Heart left ventricle (tissue), 16 donors: Measurements from ENCODE around the gene TMEM132D. TPM values are rescaled to one million over a fixed set of nuclear protein-coding genes. Genes with fewer than 3 reads are reported as not detected.

Experiments
- ATAC-seq, 4 donors: fragments of 200-7000 bp; cut with Tn5 transposase; one replicate each; pipeline ENCODE4 v1.9.1; 2020 to 2022; ENCODE audit warnings: moderate library complexity in 4 of 4, mild to moderate bottlenecking in 3 of 4, moderate number of reproducible peaks in 1 of 4
- DNase-seq, 5 donors: peaks; one replicate each; pipeline ENCODE4 v3.0.0-alpha.2; 2020
- H3K27ac ChIP-seq, 12 donors: fragments of 200-600 bp; sonication (generic) in 4 of 12; one replicate each; pipeline versions ENCODE4 v1.5.0 to v1.8.0; 2016 to 2022; ENCODE audit warnings: mild to moderate bottlenecking in 2 of 12
- H3K27me3 ChIP-seq, 9 donors: fragments of 200-600 bp; sonication (generic) in 2 of 9; one replicate each; pipeline versions ENCODE4 v1.5.1 to v1.8.0; 2016 to 2022; ENCODE audit warnings: mild to moderate bottlenecking in 3 of 9
- H3K36me3 ChIP-seq, 9 donors: fragments of 200-600 bp; sonication (generic) in 2 of 9; one replicate each; pipeline versions ENCODE4 v1.5.0 to v1.8.0; 2018 to 2022; ENCODE audit warnings: mild to moderate bottlenecking in 2 of 9
- H3K4me1 ChIP-seq, 12 donors: fragments of 200-600 bp; sonication (generic) in 4 of 12; one replicate each; pipeline versions ENCODE4 v1.5.0 to v1.8.0; 2016 to 2022; ENCODE audit warnings: mild to moderate bottlenecking in 3 of 12
- H3K4me3 ChIP-seq, 12 donors: fragments of 200-600 bp; sonication (generic) in 4 of 12; one replicate each; pipeline versions ENCODE4 v1.5.0 to v1.8.0; 2017 to 2022; ENCODE audit warnings: mild to moderate bottlenecking in 9 of 12, moderate library complexity in 4 of 12
- H3K9me3 ChIP-seq, 12 donors: fragments of 200-600 bp; sonication (generic) in 4 of 12; one replicate each; pipeline versions ENCODE4 v1.5.0 to v1.8.0; 2016 to 2022; ENCODE audit warnings: mild to moderate bottlenecking in 1 of 12
- CTCF ChIP-seq, 12 donors: fragments of 200-600 bp; sonication (generic) in 4 of 12; IDR thresholded peaks; one replicate each; pipeline versions ENCODE4 v1.5.0 to v1.8.0; 2018 to 2022; ENCODE audit warnings: antibody characterized with exemption in 12 of 12, mild to moderate bottlenecking in 5 of 12
- POLR2A ChIP-seq, 2 donors: fragments of 450-650 bp; IDR thresholded peaks; one replicate each; pipeline ENCODE4 v1.6.1; 2017; ENCODE audit warnings: antibody characterized with exemption in 2 of 2, mild to moderate bottlenecking in 2 of 2, moderate library complexity in 2 of 2
- WGBS, 4 donors: extraction: QIAGEN DNeasy Blood & Tissue Kit in 2 of 4; methylation state at CpG; one replicate each; pipeline versions ENCODE4 v1.1.5 to v1.1.7; 2013 to 2018; 5-methylcytosine and 5-hydroxymethylcytosine counted together
- intact Hi-C, 10 donors: fragments of 100-400 bp; cut with DNase I; formaldehyde crosslinking; loops; one replicate each; pipeline versions ENCODE4 v1.11.1 to v1.14.2; 2022
- polyA plus RNA-seq, 2 donors: library from polyadenylated mRNA; stranded (reverse); fragments of 200-250 nt; gene quantifications; one replicate each; pipeline ENCODE4 v1.2.3, GENCODE V29; 2013
- total RNA-seq, 9 donors: library from RNA; depleted of rRNA in 2 of 9; stranded (reverse); fragments of >200 nt in 2 of 9; fragmentation: NEBNext Ultra II Directional in 3 of 9; extraction: Animal tissue kit (Norgen Biotek cat#: 25700) in 3 of 9; gene quantifications; one replicate each; pipeline versions ENCODE4 v1.1.0 to v1.2.4, GENCODE V29; 2016 to 2023
- donor health status: ischemic (EF 13 %, LVEDD 7.1; RV severe dilation, severe dysfunction).
- donor health status: healthy with polysubstance abuse.
- donor health status: DM: no; HTN: yes; CAD: no.
- donor health status: DM: no; HTN: no; CAD: no.
- donor health status: ischemic (EF 25% LVEDD 6.9; RV normal size, moderate dysfunction).
- donor health status: ischemic (EF 25% LVEDD 5.7; RV mildly dilated, moderate dysfunction).
- donor health status: healthy.
- donor health status: DM: yes; HTN: yes; CAD: no.
- donor health status: ischemic (EF 35%, LVEDD 5.7; RV mildly dilated, moderate dysfunction).
- donor health status: nonischemic (EF 11% LVEDD 7.7; RV severe dilation, severe dysfunction).
- donor health status: DM: yes; HTN: yes; CAD: no.
- donor health status: PGD.
- donor health status: ischemic (EF 29% LVEDD 5.4; RV normal size, mild dysfunction).
- donor health status: nonischemic (EF 23%, LVEDD 6.1; RV moderate dilation, normal function).

Gene TMEM132D
- total and polyA plus RNA-seq, 11 donors: not detected

GRCh38 chr12:129385637-129385990 is 518.2 kb downstream of the TMEM132D start:
- H3K4me3 ChIP-seq: no peak overlapping the region
- 76 to 92% (median 83%) methylated on average over 1 of the region's 1 CpG for WGBS, 4 donors
- DNase-seq (no peak), ATAC-seq (no peak)
- H3K9me3 ChIP-seq: no peaks in the 10 kb centered on the region
- no peak for TF ChIP-seq POLR2A (IDR thresholded peaks at IDR 0.05)
- no peak for TF ChIP-seq CTCF (IDR thresholded peaks at IDR 0.05)
- H3K27ac ChIP-seq: no peak overlapping the region
- H3K36me3 ChIP-seq: no peaks in the 10 kb centered on the region
- no peaks in the 10 kb centered on the region for H3K4me1 ChIP-seq
- intact Hi-C loops: no loop called here
- no peaks in the 10 kb centered on the region for H3K27me3 ChIP-seq

- Histone ChIP-seq H3K27ac (no peak overlapping the region), H3K9me3 (no peaks in the 10 kb centered on the region), H3K4me1 (no peaks in the 10 kb centered on the region), H3K4me3 (no peak overlapping the region), H3K36me3 (no peaks in the 10 kb centered on the region), H3K27me3 (no peaks in the 10 kb centered on the region)
- intact Hi-C loops: no loop called here
- ATAC-seq (no peak), DNase-seq (no peak)
- 82 to 88% (median 86%) methylated on average over 9 of the region's 9 CpGs for WGBS, 4 donors
- no peak for TF ChIP-seq POLR2A (IDR thresholded peaks at IDR 0.05)
- no peak for TF ChIP-seq CTCF (IDR thresholded peaks at IDR 0.05)
Measured at GRCh38 chr12:129383956-129384355, 519.9 kb downstream of the TMEM132D start.

- Histone ChIP-seq H3K4me3 (no peak overlapping the region), H3K36me3 (no peaks in the 10 kb centered on the region), H3K27me3 (no peaks in the 10 kb centered on the region), H3K9me3 (peaks cover 0 to 6% (median 0%) of the 10 kb centered on the region in 12 donors), H3K27ac (no peak overlapping the region), H3K4me1 (no peaks in the 10 kb centered on the region)
- 59 to 65% (median 61%) methylated on average over 3 of the region's 3 CpGs for WGBS, 4 donors
- TF ChIP-seq POLR2A (IDR thresholded peaks at IDR 0.05): no peak
- no peak for TF ChIP-seq CTCF (IDR thresholded peaks at IDR 0.05)
- intact Hi-C loops: no loop called here
- ATAC-seq (no peak), DNase-seq (no peak)
Measured at GRCh38 chr12:129381715-129382114, 522.1 kb downstream of the TMEM132D start.

- H3K36me3 ChIP-seq: no peaks in the 10 kb centered on the region
- intact Hi-C loops: no loop called here
- H3K27me3 ChIP-seq: no peaks in the 10 kb centered on the region
- H3K4me3 ChIP-seq: no peak overlapping the region
- H3K9me3 ChIP-seq: peaks cover 0 to 6% (median 0%) of the 10 kb centered on the region in 12 donors
- ATAC-seq: no peak
- WGBS, 4 donors: 48 to 70% (median 58%) methylated on average over 6 of the region's 6 CpGs
- no peak overlapping the region for H3K27ac ChIP-seq
- no peaks in the 10 kb centered on the region for H3K4me1 ChIP-seq
- DNase-seq: no peak
- TF ChIP-seq CTCF (IDR thresholded peaks at IDR 0.05) (no peak), POLR2A (IDR thresholded peaks at IDR 0.05) (no peak)
Measured at GRCh38 chr12:129379076-129379804, 524.6 kb downstream of the TMEM132D start.
